Measurements from ENCODE around the gene HES4.
"Not testable (repeated sequence)": the region's sequence is repeated elsewhere in the genome, so short reads cannot be mapped to it uniquely, and the experiment has no call there.

Gene HES4

GRCh38 chr1:1033009-1033587 is 33.2 kb upstream of the HES4 start:
- DNase-seq, result peak; percentile 92

DNA sequence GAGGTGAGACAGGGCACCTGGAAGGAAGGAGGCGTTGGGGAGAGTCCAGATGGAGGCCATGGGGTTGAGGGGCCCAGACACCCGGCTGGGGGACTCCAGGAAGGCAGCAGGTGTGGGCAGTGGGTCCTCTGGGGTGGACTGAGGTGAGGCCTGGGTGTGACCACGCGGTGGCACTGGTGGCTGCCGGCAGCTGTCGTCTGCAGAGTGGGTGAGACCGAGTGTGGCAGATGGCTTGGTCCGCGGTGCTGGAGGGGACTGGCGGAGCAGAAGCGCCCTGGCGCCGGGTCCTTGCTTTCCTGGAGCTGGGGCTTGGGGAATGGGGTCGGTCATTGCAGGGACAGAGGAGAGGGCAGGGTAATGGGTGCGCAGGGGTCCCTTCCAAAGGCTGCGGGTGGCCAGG is 32.5 kb upstream of the HES4 start:
- no peak for DNase-seq

GRCh38 chr1:1031659-1032235 is 31.9 kb upstream of the HES4 start:
- no peak for DNase-seq

DNA sequence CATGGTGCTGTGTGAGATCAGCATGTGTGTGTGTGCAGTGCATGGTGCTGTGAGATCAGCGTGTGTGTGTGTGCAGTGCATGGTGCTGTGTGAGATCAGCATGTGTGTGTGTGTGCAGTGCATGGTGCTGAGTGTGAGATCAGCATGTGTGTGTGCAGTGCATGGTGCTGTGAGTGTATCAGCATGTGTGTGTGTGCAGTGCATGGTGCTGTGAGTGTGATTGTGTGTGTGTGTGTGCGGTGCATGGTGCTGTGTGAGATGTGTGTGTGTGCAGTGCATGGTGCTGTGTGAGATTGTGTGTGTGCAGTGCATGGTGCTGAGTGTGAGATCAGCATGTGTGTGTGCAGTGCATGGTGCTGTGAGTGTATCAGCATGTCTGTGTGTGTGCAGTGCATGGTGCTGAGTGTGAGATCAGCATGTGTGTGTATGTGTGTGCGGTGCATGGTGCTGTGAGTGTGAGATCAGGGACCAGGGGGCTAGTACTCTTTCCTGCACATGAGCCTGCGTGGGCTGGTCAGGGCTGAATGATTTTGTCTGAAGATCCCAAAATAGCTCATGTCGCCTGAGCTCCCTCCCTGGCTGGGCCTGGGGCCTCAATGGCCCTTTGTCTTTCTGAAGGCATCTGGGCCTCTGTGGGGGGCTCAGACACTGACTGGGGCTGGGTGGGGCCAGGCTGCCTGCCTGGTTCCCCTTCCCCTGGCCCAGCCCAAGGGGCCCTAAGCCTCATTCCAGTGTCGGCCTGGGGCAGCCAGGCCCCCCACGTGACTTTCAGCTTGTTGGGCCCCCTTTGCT is 31.2 kb upstream of the HES4 start:
- DNase-seq, result not testable (repeated sequence)

GRCh38 chr1:1027791-1028190 is 27.9 kb upstream of the HES4 start:
- DNase-seq, result no peak

DNA sequence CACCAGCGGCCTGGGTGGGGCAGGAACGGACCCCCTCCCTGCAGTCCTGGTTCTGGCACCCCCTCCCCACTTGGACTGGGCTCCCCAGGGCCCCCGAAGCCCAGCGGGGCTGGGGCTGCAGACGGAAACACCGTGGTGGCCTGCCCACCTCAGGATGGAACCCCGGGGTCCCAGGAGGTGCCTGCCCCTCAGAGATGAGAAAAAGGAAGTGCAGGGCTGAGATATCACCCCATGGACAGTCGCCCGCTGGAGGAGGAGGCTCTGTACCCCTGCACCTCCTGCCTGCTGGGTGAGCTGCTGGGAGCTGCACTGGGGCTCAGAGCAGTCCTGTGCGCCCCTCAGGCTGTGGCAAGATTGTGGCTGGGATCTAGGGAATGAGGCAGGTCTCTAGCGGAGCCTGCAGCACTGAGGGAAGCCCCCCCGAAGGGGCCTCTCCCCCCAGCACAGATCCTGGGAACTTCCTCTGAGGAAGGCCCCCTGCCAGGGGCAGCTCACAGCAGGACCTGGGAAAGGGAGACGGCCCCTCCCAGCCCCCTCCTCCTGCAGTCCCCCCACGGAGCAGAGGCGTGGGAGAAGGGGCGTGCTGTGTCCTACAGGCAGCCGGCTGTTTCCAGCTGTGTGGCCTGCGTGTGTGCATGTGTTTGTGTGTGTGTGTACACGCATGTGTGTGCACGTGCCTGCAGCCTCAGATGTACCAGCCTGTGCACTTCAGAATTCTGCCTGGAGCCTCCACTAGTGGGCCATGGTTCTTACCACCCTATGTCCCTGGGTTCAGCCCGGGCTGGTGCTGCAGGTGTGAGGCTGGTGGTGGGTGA is 26.9 kb upstream of the HES4 start:
- no peak for DNase-seq

GRCh38 chr1:1025730-1026129 is 25.8 kb upstream of the HES4 start:
- DNase-seq, result no peak

- no peak for DNase-seq
Measured at GRCh38 chr1:1024771-1025699, 25.1 kb upstream of the HES4 start.

DNA sequence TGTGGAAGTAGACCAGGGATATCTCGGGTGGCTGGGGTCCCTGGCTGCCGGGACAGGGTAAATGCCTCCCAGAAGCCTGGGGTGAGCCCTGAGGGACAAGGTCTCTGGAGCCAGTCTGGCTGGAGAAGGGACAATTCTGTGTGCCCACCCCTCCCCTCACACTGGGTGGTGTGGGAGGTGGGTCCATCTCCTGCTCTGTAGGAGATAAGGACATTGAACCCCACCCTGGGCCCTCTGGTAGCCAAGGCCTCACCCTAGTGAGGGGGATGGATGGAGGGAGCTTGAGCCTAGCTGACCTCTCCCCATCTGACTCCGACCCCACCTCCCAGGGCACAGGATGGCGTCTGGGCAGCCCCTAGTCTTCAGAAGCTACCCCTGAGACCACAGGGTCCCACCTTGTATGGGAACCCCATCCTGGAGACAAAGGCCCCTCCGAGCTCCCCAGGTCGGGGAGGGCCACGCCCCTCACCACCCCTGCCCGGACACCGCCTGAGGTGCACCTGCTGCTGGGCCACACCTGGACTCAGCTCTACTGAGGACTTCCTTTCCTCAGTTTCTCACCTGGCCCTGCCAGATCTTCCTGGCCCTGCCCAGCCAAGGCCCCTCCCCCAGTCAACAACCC is 24.4 kb upstream of the HES4 start:
- no peak for DNase-seq

DNA sequence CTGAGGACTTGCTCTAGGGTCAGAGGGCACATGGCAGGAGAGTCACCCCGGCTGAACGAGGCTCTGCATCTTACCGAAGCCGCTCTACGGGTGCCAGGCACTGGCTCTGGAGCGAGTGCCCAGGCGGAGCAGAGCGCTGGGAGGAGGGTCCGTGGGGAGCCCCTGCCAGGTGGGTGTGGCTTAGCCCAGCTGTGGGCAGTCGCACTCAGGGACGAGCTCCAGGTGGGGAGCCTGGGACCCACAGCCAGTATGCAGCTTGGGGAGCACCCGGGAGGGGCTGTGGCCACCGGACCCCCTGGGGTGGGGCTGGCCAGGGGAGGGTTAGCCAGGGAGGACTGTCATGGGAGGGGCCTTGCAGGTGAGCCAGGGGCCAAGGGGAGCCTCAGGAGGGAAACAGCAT is 23.8 kb upstream of the HES4 start:
- DNase-seq, result no peak

DNA sequence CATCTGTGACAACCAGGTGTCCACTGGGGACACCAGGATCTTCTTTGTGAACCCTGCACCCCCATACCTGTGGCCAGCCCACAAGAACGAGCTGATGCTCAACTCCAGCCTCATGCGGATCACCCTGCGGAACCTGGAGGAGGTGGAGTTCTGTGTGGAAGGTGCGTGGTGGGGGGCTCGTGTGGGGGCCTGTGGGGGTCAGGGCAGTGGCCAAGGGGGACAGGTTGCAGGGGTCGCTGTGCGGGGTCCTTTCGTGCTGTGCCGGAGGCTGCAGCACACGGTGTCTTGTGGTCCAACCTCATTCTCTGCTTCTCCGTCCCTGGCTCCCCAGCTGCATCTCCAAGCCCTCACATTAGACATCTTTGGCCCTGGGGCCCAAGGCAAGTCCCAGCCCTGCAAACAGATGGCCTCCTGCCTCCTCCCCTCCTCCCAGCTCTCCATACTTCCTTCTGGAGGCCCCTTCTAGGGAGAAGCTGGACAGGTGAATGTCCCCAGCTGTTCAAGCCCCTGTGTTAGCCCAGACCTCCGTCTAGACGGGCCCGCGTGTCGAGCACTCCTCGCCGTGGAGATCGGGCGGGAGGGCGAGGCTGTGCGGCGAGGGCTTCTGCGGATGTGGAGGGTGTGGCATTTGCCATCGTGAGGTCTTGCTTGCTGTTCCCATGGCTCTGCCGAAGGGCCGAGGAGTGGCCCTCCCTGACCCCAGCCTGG is 22.6 kb upstream of the HES4 start:
- DNase-seq, result no peak

DNA sequence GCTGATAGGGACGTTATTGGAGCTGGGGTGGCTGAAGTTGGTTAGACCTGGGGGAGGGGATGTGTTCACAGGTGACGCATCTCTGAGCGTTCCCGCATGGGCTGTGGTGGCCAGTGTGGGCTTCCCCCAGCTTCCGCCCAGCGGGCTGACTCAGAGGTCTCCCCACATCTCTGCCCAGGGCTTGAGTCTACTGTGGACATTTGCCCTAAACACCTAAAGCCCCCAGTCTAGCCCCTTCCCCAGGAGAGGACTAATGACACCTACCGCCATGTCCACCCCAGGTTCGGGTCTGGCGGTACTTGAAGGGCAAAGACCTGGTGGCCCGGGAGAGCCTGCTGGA is 22.0 kb upstream of the HES4 start:
- no peak for DNase-seq

DNA sequence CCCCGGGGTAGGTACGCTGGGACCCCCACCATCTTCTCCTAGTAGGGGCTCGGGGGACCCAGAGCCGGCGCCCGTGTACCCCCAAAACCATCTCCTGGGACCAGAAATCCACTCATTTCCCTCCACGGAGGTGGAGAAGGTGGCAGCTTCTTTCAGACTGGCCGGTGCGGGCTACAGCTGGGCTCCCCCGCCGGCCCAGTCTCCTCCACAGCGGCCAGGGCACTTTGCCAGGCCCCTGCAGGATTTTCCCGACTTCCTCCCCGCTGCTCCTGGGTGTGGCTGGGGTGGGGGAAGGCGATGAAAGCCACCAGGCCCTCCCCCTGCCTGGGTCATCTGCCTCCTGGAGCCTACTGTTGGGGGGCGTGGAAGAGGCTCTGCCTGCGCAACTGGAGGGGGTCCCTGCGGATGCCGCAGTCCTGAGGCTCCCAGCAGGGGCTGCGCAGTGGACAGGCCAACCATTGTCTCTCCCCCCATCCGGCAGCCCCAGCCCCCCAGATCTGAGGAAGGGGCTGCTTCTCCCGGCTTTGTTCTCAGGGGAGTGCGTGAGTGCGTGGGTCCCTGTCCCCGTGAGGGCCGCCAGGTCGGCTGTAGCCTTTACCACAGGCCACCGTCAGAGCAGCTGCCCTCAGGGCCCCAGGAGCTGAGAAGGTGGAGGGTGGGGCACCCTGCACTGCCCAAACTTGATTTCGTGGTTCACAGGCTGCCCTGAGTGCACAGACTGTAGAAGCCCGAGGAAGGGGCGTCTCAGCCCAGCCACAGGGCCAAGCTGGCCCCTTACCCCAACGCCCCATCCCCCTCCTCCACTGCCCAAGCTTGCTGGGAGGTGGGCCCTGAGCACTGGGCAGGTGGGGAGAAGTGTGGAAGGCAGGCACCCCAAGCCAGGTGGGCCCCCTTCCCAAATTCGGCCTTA is 21.4 kb upstream of the HES4 start:
- no peak for DNase-seq

GRCh38 chr1:1020415-1021009 is 20.6 kb upstream of the HES4 start:
- no peak for DNase-seq

DNA sequence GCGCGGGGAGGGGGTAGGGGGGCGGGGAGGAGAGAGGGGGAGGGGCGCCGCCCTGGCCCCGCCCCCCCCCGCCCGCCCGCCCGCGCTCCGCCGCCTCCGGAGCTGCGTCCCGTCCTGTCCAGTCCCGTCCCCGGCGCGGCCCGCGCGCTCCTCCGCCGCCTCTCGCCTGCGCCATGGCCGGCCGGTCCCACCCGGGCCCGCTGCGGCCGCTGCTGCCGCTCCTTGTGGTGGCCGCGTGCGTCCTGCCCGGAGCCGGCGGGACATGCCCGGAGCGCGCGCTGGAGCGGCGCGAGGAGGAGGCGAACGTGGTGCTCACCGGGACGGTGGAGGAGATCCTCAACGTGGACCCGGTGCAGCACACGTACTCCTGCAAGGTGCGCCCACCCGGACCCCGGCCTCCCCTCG is 20.1 kb upstream of the HES4 start, which contains the start of gene AGRN:
Gene AGRN (plus strand): TSS at position 121 of the 405 bp plus-strand sequence. CDS start 53 bp downstream, at position 174.
- DNase-seq, result no peak

GRCh38 chr1:1019122-1019999 is 19.5 kb upstream of the HES4 start:
- peak; percentile 86 for DNase-seq

- not testable (repeated sequence) for DNase-seq
Measured at GRCh38 chr1:1018321-1018685, 18.4 kb upstream of the HES4 start.

Data from activated CD4-positive, alpha-beta T cell treated with anti-CD3 and anti-CD28 coated beads, Interleukin-2, Interleukin-6, amounts not matched to agents 100 ng/mL and 50 ng/mL, durations not matched to agents 16 hours and 8 hours (primary cell).